ENCODE data around the gene MDH1.

The MDH1 gene

DNA sequence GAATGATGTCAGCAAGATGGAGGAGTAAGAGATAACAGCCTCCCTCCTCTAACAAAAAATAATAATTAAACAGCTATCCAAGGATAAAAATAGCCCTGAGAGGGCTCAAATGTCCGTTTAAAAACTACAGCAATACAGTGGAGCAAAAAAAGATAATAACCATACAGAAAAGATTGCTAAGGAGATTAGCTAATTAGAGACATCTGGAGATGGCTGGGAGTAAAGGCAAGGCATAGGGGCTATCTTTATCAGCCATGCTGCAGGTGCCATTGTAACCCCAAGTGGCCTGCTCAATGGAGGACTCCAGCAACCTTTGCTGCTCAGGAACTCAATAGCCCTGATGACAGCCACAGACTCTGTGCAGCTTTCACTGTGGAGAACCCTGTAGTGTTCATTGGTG is 42.7 kb downstream of the MDH1 start (continued):
- no peak for TF ChIP-seq ZNF335 (tag by site-specific recombination; conservative IDR thresholded peaks at IDR 0.05)
- TF ChIP-seq, protein P1, sequence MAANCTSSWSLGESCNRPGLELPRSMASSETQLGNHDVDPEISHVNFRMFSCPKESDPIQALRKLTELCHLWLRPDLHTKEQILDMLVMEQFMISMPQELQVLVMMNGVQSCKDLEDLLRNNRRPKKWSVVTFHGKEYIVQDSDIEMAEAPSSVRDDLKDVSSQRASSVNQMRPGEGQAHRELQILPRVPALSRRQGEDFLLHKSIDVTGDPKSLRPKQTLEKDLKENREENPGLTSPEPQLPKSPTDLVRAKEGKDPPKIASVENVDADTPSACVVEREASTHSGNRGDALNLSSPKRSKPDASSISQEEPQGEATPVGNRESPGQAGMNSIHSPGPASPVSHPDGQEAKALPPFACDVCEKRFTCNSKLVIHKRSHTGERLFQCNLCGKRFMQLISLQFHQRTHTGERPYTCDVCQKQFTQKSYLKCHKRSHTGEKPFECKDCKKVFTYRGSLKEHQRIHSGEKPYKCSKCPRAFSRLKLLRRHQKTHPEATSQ (tag by site-specific recombination; IDR thresholded peaks at IDR 0.05), result no peak
- TF ChIP-seq ZNF324 (tag by site-specific recombination; IDR thresholded peaks at IDR 0.05), result no peak
- TF ChIP-seq ZNF658 (tag by site-specific recombination; IDR thresholded peaks at IDR 0.05), result no peak
- TF ChIP-seq ZBTB17 (tag by site-specific recombination; IDR thresholded peaks at IDR 0.05), result no peak
- no peak for TF ChIP-seq ZSCAN30 (tag by site-specific recombination; IDR thresholded peaks at IDR 0.05)
- TF ChIP-seq WT1 (tag by site-specific recombination; IDR thresholded peaks at IDR 0.05), result no peak
- TF ChIP-seq, protein P2, sequence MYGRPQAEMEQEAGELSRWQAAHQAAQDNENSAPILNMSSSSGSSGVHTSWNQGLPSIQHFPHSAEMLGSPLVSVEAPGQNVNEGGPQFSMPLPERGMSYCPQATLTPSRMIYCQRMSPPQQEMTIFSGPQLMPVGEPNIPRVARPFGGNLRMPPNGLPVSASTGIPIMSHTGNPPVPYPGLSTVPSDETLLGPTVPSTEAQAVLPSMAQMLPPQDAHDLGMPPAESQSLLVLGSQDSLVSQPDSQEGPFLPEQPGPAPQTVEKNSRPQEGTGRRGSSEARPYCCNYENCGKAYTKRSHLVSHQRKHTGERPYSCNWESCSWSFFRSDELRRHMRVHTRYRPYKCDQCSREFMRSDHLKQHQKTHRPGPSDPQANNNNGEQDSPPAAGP (tag by site-specific recombination; IDR thresholded peaks at IDR 0.05), result no peak
- TF ChIP-seq ZNF138 (tag by site-specific recombination; IDR thresholded peaks at IDR 0.05; ENCODE audit: borderline replicate concordance), result no peak
- no peak for TF ChIP-seq ZNF670 (tag by site-specific recombination; IDR thresholded peaks at IDR 0.05; ENCODE audit: low read depth)
- TF ChIP-seq, protein P3, sequence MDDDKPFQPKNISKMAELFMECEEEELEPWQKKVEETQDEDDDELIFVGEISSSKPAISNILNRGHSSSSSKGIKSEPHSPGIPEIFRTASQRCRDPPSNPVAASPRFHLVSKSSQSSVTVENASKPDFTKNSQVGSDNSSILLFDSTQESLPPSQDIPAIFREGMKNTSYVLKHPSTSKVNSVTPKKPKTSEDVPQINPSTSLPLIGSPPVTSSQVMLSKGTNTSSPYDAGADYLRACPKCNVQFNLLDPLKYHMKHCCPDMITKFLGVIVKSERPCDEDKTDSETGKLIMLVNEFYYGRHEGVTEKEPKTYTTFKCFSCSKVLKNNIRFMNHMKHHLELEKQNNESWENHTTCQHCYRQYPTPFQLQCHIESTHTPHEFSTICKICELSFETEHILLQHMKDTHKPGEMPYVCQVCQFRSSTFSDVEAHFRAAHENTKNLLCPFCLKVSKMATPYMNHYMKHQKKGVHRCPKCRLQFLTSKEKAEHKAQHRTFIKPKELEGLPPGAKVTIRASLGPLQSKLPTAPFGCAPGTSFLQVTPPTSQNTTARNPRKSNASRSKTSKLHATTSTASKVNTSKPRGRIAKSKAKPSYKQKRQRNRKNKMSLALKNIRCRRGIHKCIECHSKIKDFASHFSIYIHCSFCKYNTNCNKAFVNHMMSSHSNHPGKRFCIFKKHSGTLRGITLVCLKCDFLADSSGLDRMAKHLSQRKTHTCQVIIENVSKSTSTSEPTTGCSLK (tag by site-specific recombination; IDR thresholded peaks at IDR 0.05), result no peak

DNA sequence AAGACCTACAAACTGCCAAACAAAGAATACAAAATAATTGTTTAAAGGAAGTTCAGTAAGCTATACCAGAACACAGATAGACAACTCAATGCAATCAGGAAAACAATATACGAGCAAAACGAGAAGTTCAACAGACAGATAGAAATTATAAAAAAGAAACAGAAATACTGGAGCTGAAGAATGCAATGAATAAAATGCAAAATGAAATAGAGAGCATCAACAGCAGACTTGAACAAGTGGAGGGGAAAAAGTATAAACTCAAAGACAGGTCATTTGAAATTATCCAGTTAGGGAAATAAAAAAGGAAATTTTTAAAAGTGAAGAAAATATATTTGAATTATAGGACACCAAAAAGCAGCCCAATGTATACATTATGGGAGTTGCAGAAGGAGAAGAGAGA is 43.6 kb downstream of the MDH1 start:
- ChIA-PET POLR2A (no interaction called here), CTCF (no interaction called here)
- no peak overlapping the region for H3K4me3 ChIP-seq (ENCODE audit: low read depth, low read length)
- TF ChIP-seq, protein P4, sequence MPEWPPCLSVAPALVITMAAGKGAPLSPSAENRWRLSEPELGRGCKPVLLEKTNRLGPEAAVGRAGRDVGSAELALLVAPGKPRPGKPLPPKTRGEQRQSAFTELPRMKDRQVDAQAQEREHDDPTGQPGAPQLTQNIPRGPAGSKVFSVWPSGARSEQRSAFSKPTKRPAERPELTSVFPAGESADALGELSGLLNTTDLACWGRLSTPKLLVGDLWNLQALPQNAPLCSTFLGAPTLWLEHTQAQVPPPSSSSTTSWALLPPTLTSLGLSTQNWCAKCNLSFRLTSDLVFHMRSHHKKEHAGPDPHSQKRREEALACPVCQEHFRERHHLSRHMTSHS (tag by site-specific recombination; IDR thresholded peaks at IDR 0.05), result no peak
- no peak for TF ChIP-seq SETDB1 (IDR thresholded peaks at IDR 0.05; ENCODE audit: insufficient read length, low read length)
- no peak for TF ChIP-seq ZNF366 (tag by site-specific recombination; conservative IDR thresholded peaks at IDR 0.05)
- no peak for TF ChIP-seq ZNF621 (tag by site-specific recombination; IDR thresholded peaks at IDR 0.05)
- TF ChIP-seq ZNF514 (tag by site-specific recombination; IDR thresholded peaks at IDR 0.05), result no peak
- TF ChIP-seq REPIN1 (tag by site-specific recombination; IDR thresholded peaks at IDR 0.05; ENCODE audit: low read depth), result no peak
- TF ChIP-seq, protein P5, sequence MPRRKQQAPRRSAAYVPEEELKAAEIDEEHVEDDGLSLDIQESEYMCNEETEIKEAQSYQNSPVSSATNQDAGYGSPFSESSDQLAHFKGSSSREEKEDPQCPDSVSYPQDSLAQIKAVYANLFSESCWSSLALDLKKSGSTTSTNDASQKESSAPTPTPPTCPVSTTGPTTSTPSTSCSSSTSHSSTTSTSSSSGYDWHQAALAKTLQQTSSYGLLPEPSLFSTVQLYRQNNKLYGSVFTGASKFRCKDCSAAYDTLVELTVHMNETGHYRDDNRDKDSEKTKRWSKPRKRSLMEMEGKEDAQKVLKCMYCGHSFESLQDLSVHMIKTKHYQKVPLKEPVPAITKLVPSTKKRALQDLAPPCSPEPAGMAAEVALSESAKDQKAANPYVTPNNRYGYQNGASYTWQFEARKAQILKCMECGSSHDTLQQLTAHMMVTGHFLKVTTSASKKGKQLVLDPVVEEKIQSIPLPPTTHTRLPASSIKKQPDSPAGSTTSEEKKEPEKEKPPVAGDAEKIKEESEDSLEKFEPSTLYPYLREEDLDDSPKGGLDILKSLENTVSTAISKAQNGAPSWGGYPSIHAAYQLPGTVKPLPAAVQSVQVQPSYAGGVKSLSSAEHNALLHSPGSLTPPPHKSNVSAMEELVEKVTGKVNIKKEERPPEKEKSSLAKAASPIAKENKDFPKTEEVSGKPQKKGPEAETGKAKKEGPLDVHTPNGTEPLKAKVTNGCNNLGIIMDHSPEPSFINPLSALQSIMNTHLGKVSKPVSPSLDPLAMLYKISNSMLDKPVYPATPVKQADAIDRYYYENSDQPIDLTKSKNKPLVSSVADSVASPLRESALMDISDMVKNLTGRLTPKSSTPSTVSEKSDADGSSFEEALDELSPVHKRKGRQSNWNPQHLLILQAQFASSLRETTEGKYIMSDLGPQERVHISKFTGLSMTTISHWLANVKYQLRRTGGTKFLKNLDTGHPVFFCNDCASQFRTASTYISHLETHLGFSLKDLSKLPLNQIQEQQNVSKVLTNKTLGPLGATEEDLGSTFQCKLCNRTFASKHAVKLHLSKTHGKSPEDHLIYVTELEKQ (tag by site-specific recombination; IDR thresholded peaks at IDR 0.05; ENCODE audit: borderline replicate concordance), result no peak
- TF ChIP-seq, protein P6, sequence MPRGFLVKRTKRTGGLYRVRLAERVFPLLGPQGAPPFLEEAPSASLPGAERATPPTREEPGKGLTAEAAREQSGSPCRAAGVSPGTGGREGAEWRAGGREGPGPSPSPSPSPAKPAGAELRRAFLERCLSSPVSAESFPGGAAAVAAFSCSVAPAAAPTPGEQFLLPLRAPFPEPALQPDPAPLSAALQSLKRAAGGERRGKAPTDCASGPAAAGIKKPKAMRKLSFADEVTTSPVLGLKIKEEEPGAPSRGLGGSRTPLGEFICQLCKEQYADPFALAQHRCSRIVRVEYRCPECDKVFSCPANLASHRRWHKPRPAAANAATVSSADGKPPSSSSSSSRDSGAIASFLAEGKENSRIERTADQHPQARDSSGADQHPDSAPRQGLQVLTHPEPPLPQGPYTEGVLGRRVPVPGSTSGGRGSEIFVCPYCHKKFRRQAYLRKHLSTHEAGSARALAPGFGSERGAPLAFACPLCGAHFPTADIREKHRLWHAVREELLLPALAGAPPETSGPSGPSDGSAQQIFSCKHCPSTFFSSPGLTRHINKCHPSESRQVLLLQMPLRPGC (tag by site-specific recombination; IDR thresholded peaks at IDR 0.05), result no peak
- TF ChIP-seq ZSCAN16 (tag by site-specific recombination; IDR thresholded peaks at IDR 0.05), result no peak
- no peak for TF ChIP-seq ZNF423 (tag by site-specific recombination; IDR thresholded peaks at IDR 0.05)
- TF ChIP-seq ZNF350 (tag by site-specific recombination; IDR thresholded peaks at IDR 0.05), result no peak
- TF ChIP-seq, protein P7, sequence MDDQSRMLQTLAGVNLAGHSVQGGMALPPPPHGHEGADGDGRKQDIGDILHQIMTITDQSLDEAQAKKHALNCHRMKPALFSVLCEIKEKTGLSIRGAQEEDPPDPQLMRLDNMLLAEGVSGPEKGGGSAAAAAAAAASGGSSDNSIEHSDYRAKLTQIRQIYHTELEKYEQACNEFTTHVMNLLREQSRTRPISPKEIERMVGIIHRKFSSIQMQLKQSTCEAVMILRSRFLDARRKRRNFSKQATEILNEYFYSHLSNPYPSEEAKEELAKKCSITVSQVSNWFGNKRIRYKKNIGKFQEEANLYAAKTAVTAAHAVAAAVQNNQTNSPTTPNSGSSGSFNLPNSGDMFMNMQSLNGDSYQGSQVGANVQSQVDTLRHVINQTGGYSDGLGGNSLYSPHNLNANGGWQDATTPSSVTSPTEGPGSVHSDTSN (CRISPR knock-in tag; IDR thresholded peaks at IDR 0.05), result no peak
- TF ChIP-seq SP3 (tag by site-specific recombination; IDR thresholded peaks at IDR 0.05), result no peak
- no peak for TF ChIP-seq ZNF391 (tag by site-specific recombination; IDR thresholded peaks at IDR 0.05; ENCODE audit: borderline replicate concordance, low read depth)
- TF ChIP-seq ZNF785 (tag by site-specific recombination; IDR thresholded peaks at IDR 0.05), result no peak
- no peak for TF ChIP-seq HOXD13 (CRISPR knock-in tag; IDR thresholded peaks at IDR 0.05; ENCODE audit: borderline replicate concordance)

More for the DNA sequence above, 43.6 kb downstream of the MDH1 start:
- Histone ChIP-seq H3K9me3 (ENCODE audit: control insufficient read depth, insufficient read depth, low read depth, low read length) (no peaks in the 10 kb centered on the region), H3K36me3 (ENCODE audit: control insufficient read depth in 2 of 2, insufficient read depth in 1 of 2, low read length in 2 of 2) (no peaks in the 10 kb centered on the region), H3K4me1 (ENCODE audit: control insufficient read depth, insufficient read depth, low read length) (no peaks in the 10 kb centered on the region), H3K27ac (ENCODE audit: extremely low read depth, low read depth, low read length) (no peak overlapping the region)

Data from HEK293 (cell line).